Karpas-422 (cell line): ENCODE measurements around the gene SEMA6B. TPM values are rescaled to one million over a fixed set of nuclear protein-coding genes. Genes with fewer than 3 reads are reported as not detected.
A peak's percentile ranks its signal among the peaks of the same experiment; 100 is the strongest.

ENCODE experiments used
- DNase-seq: peaks from one replicate; pipeline ENCODE4 v3.0.0-alpha.2; 2015
- H2AFZ ChIP-seq: fragments of 200-600 bp; sonication (generic); 2 replicates; pipeline ENCODE4 v1.6.1; 2014; ENCODE audit warnings: antibody characterized with exemption, low read length, mixed read lengths
- H3K27ac ChIP-seq: fragments of 200-600 bp; sonication (generic); 2 replicates; pipeline ENCODE4 v1.5.1; 2014; ENCODE audit warnings: mild to moderate bottlenecking, low read length, moderate library complexity
- H3K27me3 ChIP-seq: fragments of 200-600 bp; sonication (generic); 2 replicates; pipeline ENCODE4 v1.6.1; 2014; ENCODE audit warnings: low read length, mixed read lengths
- H3K36me3 ChIP-seq: fragments of 200-600 bp; sonication (generic); 2 replicates; pipeline ENCODE4 v1.6.1; 2014; ENCODE audit warnings: low read length, mixed read lengths; ENCODE audit not compliant: insufficient read depth
- H3K4me1 ChIP-seq: fragments of 200-600 bp; sonication (generic); 2 replicates; pipeline ENCODE4 v1.6.1; 2014; ENCODE audit warnings: mild to moderate bottlenecking, low read length, mixed read lengths
- H3K4me2 ChIP-seq: fragments of 200-600 bp; sonication (generic); 2 replicates; pipeline ENCODE4 v1.6.1; 2014; ENCODE audit warnings: low read length, low read depth, mild to moderate bottlenecking; ENCODE audit not compliant: poor library complexity, severe bottlenecking
- H3K4me3 ChIP-seq: fragments of 200-600 bp; sonication (generic); 2 replicates; pipeline ENCODE4 v1.5.1; 2014; ENCODE audit warnings: mild to moderate bottlenecking, antibody characterized with exemption, low read length, mixed read lengths
- H3K79me2 ChIP-seq: fragments of 200-600 bp; sonication (generic); 2 replicates; pipeline ENCODE4 v1.6.1; 2014; ENCODE audit warnings: mild to moderate bottlenecking, low read length, mixed read lengths
- H3K9ac ChIP-seq: fragments of 200-600 bp; sonication (generic); 2 replicates; pipeline ENCODE4 v1.6.0; 2014; ENCODE audit warnings: low read length
- H3K9me2 ChIP-seq: fragments of 200-600 bp; sonication (generic), shearing (Covaris generic); replicated peaks from 2 replicates; pipeline ENCODE4 v1.6.0; 2014; ENCODE audit warnings: mild to moderate bottlenecking, low read length, moderate library complexity; ENCODE audit not compliant: insufficient read depth
- H3K9me3 ChIP-seq: fragments of 300-700, 200-600 bp; sonication (generic); 2 replicates; pipeline ENCODE4 v1.6.1; 2014; ENCODE audit warnings: low read length, mixed read lengths
- H4K20me1 ChIP-seq: fragments of 200-600 bp; sonication (generic); 2 replicates; pipeline ENCODE4 v1.6.1; 2014; ENCODE audit warnings: mild to moderate bottlenecking, antibody characterized with exemption, low read length, low read depth; ENCODE audit not compliant: insufficient read depth
- total RNA-seq: library from RNA; depleted of rRNA; stranded (reverse); fragments of >200 nt; shearing (Covaris generic); gene quantifications from 2 replicates; pipeline ENCODE4 v1.2.3, GENCODE V29; 2014; ENCODE audit warnings: low replicate concordance

The SEMA6B gene
- total RNA-seq, 1 experiment from 2014 or later = not detected

GRCh38 chr19:4580021-4580901, 20.8 kb upstream of the SEMA6B start:
- DNase-seq = peak; percentile 56
- no peaks in the 10 kb centered on the region for H4K20me1 ChIP-seq
- no peaks in the 10 kb centered on the region for H3K9me3 ChIP-seq
- no peak overlapping the region for H3K4me3 ChIP-seq
- H3K9me2 ChIP-seq = no peaks in the 10 kb centered on the region
- no peak overlapping the region for H2AFZ ChIP-seq
- H3K79me2 ChIP-seq = no peaks in the 10 kb centered on the region
- no peaks in the 10 kb centered on the region for H3K4me1 ChIP-seq
- no peaks in the 10 kb centered on the region for H3K27me3 ChIP-seq
- no peak overlapping the region for H3K27ac ChIP-seq
- H3K36me3 ChIP-seq = no peaks in the 10 kb centered on the region
- H3K9ac ChIP-seq = no peak overlapping the region
- H3K4me2 ChIP-seq = no peak overlapping the region

- H3K9me2 ChIP-seq = no peaks in the 10 kb centered on the region
- no peaks in the 10 kb centered on the region for H3K27me3 ChIP-seq
- no peak overlapping the region for H3K27ac ChIP-seq
- no peaks in the 10 kb centered on the region for H3K9me3 ChIP-seq
- no peak for DNase-seq
- no peak overlapping the region for H2AFZ ChIP-seq
- no peak overlapping the region for H3K9ac ChIP-seq
- H3K4me1 ChIP-seq = no peaks in the 10 kb centered on the region
- no peak overlapping the region for H3K4me3 ChIP-seq
- H3K4me2 ChIP-seq = no peak overlapping the region
- H3K36me3 ChIP-seq = no peaks in the 10 kb centered on the region
- no peaks in the 10 kb centered on the region for H4K20me1 ChIP-seq
- H3K79me2 ChIP-seq = no peaks in the 10 kb centered on the region
Measured at GRCh38 chr19:4579389-4579788, 19.9 kb upstream of the SEMA6B start.

GRCh38 chr19:4578552-4579248, 19.2 kb upstream of the SEMA6B start:
- no peaks in the 10 kb centered on the region for H3K36me3 ChIP-seq
- H3K4me1 ChIP-seq = no peaks in the 10 kb centered on the region
- no peak overlapping the region for H3K27ac ChIP-seq
- H3K9me3 ChIP-seq = no peaks in the 10 kb centered on the region
- H3K9me2 ChIP-seq = no peaks in the 10 kb centered on the region
- H2AFZ ChIP-seq = no peak overlapping the region
- H3K4me2 ChIP-seq = no peak overlapping the region
- no peak overlapping the region for H3K9ac ChIP-seq
- H3K79me2 ChIP-seq = no peaks in the 10 kb centered on the region
- H4K20me1 ChIP-seq = no peaks in the 10 kb centered on the region
- no peak overlapping the region for H3K4me3 ChIP-seq
- no peaks in the 10 kb centered on the region for H3K27me3 ChIP-seq
- no peak for DNase-seq

- Histone ChIP-seq H3K4me1 (no peaks in the 10 kb centered on the region), H3K36me3 (no peaks in the 10 kb centered on the region), H3K4me2 (no peak overlapping the region), H4K20me1 (no peaks in the 10 kb centered on the region), H3K79me2 (no peaks in the 10 kb centered on the region), H3K9ac (no peak overlapping the region), H3K27ac (no peak overlapping the region), H3K9me3 (no peaks in the 10 kb centered on the region), H2AFZ (no peak overlapping the region), H3K9me2 (no peaks in the 10 kb centered on the region), H3K4me3 (no peak overlapping the region), H3K27me3 (no peaks in the 10 kb centered on the region)
- no peak for DNase-seq
Measured at GRCh38 chr19:4577020-4577782, 17.7 kb upstream of the SEMA6B start.

GRCh38 chr19:4576016-4576933, 16.8 kb upstream of the SEMA6B start:
- DNase-seq = peak; percentile 74
- Histone ChIP-seq H4K20me1 (no peaks in the 10 kb centered on the region), H3K9ac (no peak overlapping the region), H3K79me2 (no peaks in the 10 kb centered on the region), H3K4me3 (no peak overlapping the region), H3K9me3 (no peaks in the 10 kb centered on the region), H2AFZ (no peak overlapping the region), H3K4me1 (no peaks in the 10 kb centered on the region), H3K9me2 (no peaks in the 10 kb centered on the region), H3K4me2 (no peak overlapping the region), H3K36me3 (no peaks in the 10 kb centered on the region), H3K27me3 (no peaks in the 10 kb centered on the region), H3K27ac (no peak overlapping the region)

- Histone ChIP-seq H4K20me1 (no peaks in the 10 kb centered on the region), H3K79me2 (no peaks in the 10 kb centered on the region), H3K9me3 (no peaks in the 10 kb centered on the region), H3K4me2 (no peak overlapping the region), H3K9me2 (no peaks in the 10 kb centered on the region), H3K27me3 (no peaks in the 10 kb centered on the region), H3K36me3 (no peaks in the 10 kb centered on the region), H3K4me1 (no peaks in the 10 kb centered on the region), H3K9ac (no peak overlapping the region), H2AFZ (no peak overlapping the region), H3K4me3 (no peak overlapping the region), H3K27ac (no peak overlapping the region)
- no peak for DNase-seq
Measured at GRCh38 chr19:4575267-4576015, 16.0 kb upstream of the SEMA6B start.

- Histone ChIP-seq H3K4me2 (no peak overlapping the region), H2AFZ (no peak overlapping the region), H3K27ac (no peak overlapping the region), H3K4me1 (no peaks in the 10 kb centered on the region), H3K9me2 (no peaks in the 10 kb centered on the region), H3K9me3 (no peaks in the 10 kb centered on the region), H3K27me3 (no peaks in the 10 kb centered on the region), H3K79me2 (no peaks in the 10 kb centered on the region), H3K36me3 (no peaks in the 10 kb centered on the region), H3K9ac (no peak overlapping the region), H3K4me3 (no peak overlapping the region), H4K20me1 (no peaks in the 10 kb centered on the region)
- DNase-seq = no peak
Measured at GRCh38 chr19:4573682-4574081, 14.2 kb upstream of the SEMA6B start.
